HG03460 (cell line): ENCODE measurements around the gene FRMD4B.

Experiments
- ATAC-seq: cut with Tn5 transposase; IDR thresholded peaks from one replicate; pipeline ENCODE4 v1.9.1; 2021; ENCODE audit not compliant: unreplicated experiment

Gene FRMD4B

DNA sequence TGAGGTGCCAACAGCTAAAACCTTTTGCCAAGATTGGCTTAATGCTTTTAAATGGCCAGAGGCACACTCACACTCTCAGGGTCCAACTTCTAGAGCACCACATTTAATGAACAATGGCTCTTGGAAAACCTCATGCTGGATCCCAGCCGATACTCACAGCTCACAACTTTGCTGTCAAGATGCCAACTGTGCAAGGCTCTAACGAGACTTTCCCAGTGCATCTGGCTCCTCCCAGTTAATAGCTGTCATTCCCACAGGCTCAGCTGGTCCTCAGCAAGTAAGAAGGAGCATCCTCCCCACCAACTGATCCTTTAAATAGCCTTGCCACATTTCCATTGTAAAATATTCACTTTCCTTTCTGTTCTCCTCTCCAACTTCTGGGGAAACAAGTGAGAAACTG, 20.3 kb upstream of the FRMD4B start:
- ATAC-seq: no peak

DNA sequence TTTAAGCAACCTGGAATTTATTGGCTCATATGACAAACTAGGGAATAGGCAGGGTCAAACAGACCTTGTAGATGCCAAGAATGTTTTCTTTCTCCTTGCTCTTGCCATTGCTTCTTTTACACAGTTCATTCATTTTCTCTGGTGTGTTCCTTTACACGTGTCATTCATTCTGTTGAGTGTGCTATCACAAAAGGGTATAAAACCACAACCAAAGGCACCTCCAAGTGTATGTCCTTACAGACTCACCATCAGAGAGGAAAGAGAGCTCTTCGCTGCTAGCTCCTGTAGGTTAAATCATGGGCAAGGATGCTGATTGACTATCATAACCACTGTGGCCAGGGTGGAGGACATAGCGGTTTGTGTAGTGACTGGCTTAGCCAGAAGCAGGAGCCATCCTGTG, 19.2 kb upstream of the FRMD4B start:
- no peak for ATAC-seq

- ATAC-seq: no peak
Measured at GRCh38 chr3:69403454-69403853, 17.6 kb upstream of the FRMD4B start.

GRCh38 chr3:69400683-69401082, 14.8 kb upstream of the FRMD4B start:
- no peak for ATAC-seq

DNA sequence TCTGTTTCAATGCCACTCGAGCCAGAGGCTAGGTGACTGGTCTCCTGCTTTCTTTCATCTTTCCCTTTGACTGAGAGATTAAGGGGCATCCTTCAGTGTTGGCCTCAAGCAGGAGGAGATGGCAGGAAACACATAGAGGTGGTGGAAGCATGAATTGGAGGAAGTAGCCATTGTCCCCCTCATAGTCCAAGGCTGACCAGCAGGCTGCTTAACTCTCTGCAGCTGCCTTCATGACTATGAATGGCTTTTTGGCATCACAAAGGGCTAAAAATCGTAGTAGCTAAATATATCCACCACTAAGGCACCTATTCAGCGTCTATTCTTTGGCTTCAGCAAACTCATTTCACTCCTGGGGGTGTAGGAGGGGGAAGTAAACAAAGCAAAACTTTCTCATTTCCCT, 7.0 kb upstream of the FRMD4B start:
- no peak for ATAC-seq

DNA sequence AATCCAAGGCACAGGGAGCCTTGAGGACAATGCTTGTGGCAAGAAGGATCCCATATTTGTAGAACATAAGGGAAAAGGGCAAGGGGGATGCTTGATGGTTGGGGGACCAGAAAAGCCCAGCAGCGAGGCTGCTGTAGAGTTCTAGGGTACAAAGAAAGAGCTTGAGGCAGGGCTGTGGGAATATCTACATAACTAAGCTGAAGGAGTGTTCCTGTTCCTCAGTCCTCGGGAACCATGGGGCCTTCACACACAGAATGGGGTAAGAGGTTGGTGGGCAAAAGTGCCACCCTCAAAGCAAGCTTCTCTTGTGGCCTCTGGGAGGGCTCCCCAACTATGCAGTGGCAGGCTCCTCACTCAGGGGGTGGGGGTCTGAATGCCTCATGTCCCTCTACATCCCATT, 6.5 kb upstream of the FRMD4B start:
- ATAC-seq: no peak

DNA sequence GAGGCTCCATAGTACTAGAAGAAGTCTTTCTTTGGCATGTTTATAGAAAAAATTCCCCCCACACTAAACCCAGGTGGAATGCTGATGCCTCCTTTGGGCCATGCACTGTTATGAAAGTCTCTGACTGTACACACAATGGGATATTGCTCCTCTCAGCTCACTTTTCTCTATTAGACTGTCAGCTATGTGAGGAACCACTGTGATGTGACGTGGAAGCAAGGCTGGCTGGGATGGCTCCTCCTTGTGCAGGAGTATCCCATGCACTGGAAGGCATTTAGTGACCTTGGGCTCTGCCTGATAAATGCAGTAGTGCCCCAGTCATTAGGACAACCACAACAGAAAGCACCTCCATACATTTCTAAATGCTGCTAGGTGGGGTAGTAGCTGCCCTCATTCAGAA, 5.7 kb upstream of the FRMD4B start:
- ATAC-seq: no peak

GRCh38 chr3:69390771-69391170, 4.9 kb upstream of the FRMD4B start:
- no peak for ATAC-seq

- no peak for ATAC-seq
Measured at GRCh38 chr3:69389520-69390248, 3.8 kb upstream of the FRMD4B start.

DNA sequence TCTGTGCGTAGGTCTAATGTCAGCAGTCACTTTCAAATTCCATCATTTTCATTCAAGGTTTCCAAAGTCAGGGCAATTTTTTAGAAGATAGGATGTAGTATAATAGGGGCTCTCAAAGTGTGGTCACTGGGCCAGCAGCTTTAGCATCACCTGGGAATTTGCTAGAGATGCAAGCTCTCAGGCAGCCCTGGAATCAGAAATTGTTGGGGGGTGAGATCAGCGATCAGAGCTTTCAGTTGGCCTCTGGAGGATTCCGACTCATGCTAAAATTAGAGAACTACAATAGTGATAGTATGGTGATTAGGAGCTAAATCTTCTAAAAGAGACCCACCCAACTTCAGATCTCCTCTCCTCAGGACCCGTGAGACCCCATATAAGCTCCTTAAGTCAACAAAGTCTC, 2.4 kb upstream of the FRMD4B start:
- no peak for ATAC-seq

DNA sequence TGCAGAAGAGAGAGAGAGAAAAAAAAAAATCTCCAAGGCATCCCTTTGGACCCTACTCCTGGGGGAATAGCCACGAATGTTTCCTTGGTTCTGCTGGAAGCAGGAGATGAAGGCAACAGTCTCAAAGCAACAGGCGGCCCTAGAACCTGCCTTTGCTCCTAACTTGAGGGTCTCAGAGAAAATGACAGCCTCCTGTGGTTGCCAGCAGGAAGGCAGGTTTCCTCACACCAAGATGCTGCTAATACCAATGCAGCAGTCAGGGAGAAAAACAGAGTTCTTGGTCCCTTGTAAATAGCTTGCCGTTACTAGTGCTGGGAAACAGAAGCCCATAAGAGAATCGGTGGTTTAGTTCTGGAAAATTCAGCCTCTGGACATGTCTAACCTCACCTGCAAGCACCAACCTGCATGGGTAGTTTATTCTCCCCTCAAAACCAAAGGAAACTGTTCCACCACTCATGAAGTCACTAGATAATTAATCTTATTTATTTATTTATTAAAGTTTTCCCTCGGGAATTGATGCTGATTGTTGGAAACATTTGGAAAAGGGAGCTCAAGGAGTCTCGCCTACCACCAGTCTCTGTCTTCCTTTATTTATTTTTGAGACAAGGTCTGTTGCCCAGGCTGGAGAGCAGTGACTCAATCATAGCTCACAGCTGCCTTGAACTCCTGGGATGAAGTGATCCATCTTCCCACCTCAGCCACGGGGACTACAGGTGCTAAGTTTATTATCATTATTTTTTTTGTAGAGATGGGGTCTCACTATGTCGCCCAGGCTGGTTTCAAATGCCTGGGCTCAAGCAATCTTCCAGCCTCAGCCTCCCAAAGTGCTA, 883 bp upstream of the FRMD4B start:
- ATAC-seq: no peak

- no peak for ATAC-seq
Measured at GRCh38 chr3:69385123-69385722, 665 bp downstream of the FRMD4B start.

DNA sequence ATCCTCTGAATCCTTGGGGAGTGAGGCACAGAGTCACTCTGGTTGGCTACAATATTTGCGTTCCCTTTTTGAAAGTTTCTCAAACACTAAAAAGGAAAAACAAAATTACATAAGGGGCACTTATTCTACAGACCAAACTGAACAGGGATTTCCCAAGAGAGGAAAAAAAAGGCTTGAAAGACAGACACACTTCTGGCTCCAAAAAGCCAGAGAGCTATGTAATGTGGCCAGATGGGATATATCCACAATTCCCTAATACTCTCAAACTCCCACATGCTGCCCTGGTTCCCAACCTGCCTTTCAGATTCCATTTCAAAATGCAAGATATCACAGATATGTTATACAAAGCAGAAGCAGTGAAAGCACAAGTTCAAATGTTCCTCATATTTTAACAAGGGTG, 1.6 kb downstream of the FRMD4B start:
- ATAC-seq: no peak

DNA sequence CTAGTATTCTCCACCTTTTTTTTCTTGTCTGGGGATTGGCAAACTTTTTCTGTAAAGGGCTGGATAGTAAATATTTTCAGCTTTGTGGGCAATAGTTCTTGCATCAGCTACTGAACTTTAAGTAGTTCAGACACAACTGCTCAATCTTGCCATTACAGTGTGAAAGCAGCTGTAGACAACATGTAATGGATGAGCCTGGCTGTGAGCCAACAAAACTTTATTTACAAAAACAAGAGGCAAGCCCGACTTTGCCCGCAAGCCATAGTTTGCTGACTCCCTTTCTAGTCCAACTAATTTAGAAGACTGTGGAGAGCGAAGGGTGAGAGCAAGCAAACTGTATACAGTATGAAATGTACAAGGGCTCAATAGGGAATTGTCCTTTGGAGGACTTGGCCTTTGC, 6.2 kb downstream of the FRMD4B start:
- no peak for ATAC-seq

- ATAC-seq: no peak
Measured at GRCh38 chr3:69378112-69378802, 7.6 kb downstream of the FRMD4B start.

GRCh38 chr3:69377262-69377661, 8.6 kb downstream of the FRMD4B start:
- ATAC-seq: no peak

DNA sequence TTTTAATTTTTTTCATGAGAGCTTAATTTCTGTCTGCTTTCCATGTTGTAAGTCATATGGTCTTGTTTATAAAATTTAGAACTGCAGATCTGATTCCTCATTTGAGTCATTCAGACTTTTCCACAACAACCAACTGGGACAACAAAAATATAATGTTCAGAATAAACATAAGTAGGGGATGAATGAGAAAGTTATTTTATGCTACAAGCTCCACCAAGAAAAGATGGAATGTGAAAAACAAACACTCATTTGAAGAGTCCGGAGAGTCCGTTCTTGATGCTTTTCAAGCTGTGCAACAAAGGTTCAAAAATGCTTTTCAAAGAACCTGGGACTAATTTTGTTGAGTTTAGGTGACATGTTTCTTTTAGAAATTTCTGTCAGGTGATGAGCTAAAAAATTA, 9.2 kb downstream of the FRMD4B start:
- no peak for ATAC-seq

- ATAC-seq: no peak
Measured at GRCh38 chr3:69371816-69372215, 14.1 kb downstream of the FRMD4B start.

GRCh38 chr3:69370901-69371301, 15.0 kb downstream of the FRMD4B start:
- no peak for ATAC-seq

DNA sequence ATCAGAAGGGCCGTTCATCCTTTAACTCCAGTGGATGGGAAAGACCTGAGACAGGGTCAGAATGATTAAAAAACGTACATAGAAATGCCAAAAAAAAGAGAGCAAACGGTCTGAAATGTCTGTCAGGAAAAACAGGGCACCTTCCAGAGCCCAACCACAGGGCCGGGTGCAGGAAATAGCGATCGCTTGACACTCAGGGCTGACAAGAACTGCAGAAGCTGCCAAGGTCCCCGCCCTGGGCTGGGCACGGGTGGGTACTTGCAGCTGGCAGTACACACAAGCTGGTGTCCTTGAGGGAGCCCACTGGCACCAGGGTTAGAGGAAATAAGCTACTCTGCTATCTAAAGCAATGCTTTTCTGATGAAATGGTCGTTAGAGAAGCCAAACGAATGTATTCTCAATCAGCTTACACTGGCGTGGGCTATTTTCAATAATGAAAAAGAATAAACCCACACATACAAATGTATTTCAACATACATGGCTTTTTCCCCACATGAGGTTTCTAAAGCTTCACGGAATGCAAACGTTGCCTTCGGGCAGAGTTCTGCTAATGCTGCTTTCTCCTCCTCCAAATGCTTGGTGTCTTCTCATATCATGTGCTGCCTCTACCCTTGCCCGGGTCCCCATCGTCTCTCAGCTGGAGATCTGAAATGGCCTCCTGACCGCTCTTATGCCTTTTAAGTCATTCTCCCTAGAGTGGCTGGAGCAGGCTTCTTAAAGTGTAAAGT, 15.6 kb downstream of the FRMD4B start:
- ATAC-seq: no peak
